Kidney glomerular epithelial cell (primary cell): ENCODE measurements around the gene SNED1.

ENCODE experiments used
- DNase-seq: peaks from one replicate; lab custom pipeline; 2025; lab: John Stamatoyannopoulos, UW

The SNED1 gene

DNA sequence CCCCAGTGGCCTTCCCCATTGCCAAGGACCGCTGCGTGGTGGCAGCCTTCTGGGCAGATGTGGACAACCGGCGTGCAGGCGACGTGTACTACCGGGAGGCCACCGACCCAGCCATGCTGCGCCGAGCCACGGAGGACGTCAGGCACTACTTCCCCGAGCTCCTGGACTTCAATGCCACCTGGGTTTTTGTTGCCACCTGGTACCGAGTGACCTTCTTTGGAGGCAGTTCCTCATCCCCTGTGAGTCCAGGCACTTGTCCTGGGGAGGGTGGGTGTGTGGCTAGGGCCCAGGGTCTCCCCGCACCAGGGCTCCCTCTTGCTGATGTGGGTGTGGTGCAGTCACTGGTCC lies 31.9 kb downstream of the SNED1 start:
- DNase-seq = no peak

DNA sequence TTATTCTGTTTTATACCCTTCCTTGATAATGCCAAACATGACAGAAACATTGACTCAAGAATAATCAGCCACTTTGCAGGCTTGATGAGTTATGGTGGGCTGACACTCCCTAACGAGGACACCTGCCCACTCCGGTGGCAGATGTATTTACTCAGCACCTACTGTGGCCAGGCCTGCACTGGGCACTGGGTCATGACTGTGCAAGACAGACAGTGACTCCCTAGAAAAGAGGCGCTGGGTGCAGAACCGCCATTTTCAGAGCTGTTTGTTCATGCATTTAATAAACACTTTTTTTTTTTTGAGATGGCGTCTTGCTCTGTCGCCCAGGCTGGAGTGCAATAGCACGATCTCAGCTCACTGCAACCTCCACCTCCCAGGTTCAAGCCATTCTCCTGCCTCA lies 32.5 kb downstream of the SNED1 start:
- no peak for DNase-seq

DNA sequence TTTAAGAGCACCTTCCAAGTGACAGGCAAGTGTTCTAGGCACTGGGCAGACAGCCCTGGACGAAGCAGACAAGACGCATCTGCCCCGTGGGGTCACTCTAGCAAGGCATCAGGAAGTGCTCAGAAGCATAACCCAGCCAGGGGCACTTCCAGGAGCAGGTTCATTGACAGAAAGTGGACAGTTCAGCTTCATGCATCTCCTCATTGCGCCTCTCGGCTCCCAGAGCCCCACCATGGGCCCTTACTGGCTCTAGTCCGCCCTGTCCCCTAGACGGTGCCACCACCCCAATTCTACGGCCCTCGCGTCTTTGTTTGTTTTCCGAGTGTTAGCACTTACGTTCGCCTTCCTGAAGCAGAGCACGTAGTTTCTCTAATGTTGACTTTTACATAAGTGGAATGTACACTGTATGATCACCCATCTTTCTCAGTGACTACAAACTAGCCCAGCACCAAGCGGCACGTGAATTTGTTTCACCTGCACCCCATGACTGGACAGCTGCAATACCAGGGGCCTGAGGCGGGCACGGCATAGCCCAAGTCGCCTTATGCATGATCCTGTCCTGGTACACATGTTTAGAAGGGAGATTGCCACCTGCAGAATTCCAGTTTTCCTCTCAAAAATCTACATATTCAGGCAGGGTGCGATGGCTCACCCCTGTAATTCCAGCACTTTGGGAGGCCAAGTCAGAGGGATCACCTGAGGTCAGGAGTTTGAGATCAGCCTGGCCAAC lies 33.2 kb downstream of the SNED1 start:
- no peak for DNase-seq

DNA sequence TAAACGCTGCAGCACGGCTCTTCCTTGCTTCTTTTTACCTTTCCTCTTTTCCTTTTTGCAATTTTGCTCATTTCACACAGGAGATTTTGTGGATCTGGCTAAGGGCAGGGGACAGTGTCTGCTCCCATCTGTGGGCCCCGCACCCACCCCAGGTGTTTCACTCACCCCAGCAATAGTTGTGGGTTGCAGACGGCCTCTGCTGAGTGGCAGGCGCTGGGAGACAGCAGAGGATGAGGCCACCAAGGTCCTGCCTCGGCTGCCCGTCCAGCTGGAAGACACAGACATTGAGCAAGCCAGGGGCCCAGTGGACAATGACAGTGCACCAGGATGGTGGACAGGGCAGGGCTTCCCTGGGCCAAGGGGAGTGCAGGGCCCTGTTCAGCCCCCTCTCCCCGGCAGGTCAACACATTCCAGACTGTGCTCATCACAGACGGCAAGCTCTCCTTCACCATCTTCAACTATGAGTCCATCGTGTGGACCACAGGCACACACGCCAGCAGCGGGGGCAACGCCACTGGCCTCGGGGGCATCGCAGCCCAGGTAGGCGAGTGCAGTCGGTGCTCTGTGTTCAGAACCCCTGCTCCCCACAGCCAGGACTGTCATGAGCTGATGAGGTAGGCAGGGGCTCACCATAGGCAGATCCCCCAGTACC lies 35.0 kb downstream of the SNED1 start:
- DNase-seq = no peak

DNA sequence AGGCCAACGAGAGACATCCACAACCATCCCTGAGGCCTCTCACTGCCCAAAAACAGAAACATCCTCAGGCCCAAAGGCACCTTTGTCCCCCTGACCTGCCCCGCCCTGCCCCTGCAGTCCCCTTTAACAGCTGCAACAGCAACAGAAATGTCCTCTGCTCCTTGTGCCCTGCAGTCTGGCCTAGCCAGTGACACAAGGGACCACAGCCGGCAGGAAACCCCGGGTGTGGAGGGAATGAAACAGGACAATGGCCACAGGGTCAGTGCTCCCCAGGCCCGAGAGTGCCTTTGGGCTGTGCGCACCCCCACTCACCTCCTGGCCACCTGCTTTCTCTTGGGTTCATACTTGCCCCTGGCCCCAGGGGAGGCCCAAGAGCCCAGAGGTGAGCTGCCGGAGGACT lies 35.6 kb downstream of the SNED1 start:
- no peak for DNase-seq

DNA sequence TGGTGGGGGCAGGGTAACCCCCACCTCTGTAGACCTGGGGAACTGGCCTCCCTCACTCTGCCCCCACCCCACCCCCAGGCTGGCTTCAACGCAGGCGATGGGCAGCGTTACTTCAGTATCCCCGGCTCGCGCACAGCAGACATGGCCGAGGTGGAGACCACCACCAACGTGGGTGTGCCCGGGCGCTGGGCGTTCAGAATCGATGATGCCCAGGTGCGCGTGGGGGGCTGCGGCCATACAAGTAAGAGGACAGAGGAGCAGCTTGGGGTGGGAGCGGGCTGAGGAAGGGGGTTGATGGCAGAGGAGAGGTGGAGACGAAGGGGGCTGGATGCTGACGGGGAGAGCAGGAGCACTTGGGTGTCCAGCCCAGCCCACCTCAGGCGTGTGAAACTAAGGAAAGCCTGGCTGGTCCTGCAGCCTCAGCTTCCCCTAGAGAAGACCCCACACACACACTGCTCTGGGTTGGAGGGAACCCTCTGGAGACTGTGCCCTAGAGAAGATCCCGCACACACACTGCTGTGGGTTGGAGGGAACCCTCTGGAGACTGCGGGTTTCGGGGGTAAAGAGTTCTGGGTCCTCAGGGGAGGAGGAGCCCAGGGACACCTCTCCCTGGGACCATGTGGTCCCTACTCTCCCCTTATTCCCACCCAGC lies 36.2 kb downstream of the SNED1 start:
- DNase-seq = no peak

DNA sequence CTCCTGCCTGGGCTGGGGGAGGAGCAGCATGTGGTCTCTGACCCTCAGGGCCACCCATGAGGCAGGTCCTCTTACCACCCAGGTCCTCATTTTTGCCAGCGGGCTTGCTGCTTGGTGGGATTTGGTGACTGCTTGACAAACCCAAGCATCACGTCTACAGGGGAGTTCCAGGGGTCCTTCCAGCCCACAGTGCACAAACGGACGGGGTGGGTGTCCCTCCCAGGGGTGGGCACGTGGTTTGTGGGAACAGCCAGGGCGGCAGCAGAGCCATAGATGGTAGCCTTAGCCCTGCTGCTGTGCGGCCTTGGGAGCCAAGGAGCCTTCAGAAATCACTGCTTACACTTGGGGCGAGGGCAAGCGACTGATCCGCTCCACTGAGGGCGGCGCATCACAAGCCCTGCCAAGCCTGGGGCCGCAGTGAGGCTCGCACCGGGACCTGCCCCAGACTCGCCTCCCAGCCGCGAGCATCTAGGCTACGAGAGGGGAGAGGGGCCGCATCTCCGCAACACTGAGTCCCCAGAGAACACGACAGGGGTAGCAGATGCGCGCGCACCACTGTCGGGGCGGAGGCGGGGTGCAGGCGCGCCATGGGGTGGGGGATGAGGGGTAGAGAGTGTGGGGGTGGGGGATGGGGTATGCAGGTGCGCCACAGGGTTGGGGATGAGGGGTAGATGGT lies 36.9 kb downstream of the SNED1 start:
- no peak for DNase-seq

DNA sequence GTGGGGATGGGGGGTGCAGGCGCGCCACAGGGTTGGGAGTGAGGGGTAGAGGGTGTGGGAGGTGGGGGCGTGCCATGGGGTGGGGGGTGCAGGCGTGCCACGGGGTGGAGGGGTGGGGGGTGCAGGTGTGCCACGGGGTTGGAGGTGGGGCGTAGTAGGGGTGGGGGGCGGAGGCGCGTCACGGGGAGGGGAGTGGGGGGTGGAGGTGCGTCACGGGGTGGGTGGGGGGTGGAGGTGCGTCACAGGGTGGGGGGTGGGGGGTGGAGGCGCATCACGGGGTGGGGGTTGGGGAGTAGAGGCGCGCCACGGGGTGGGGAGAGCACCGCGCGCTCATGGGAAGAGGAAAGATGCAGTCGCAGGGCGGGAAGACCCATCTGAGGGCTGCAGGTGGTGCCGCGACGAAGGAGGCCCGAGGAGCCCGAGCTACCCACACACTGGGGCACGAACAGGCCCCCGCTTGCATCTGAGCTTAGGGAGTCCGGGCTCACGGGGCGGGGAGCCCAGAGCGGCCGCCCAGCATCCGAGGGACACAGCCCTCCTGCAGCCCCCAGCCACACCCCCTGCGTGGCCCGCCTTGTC lies 37.5 kb downstream of the SNED1 start:
- DNase-seq = no peak

DNA sequence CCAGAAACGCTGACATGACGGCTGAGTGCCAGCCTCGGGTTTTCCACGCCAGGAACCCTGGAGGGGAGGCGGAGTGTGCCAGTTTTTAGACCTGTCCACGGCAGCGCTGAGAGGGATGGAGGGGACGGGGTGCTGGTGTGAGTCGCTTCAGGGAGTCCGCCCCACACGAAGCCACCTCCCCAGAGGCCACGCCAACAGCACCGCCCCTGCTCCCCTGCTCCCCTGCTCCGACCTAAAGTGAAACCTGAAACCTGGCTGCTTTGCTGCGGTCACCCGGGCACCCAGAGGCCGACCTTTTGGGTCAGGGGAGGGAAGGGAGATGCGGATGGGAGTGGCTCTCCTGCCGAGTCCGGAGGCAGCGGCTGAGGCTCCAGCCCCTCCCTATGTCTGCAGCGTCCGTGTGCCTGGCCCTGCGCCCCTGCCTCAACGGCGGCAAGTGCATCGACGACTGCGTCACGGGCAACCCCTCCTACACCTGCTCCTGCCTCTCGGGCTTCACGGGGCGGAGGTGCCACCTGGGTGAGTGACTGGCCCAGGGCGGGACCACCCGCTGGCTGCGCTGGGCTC lies 38.1 kb downstream of the SNED1 start:
- no peak for DNase-seq

DNA sequence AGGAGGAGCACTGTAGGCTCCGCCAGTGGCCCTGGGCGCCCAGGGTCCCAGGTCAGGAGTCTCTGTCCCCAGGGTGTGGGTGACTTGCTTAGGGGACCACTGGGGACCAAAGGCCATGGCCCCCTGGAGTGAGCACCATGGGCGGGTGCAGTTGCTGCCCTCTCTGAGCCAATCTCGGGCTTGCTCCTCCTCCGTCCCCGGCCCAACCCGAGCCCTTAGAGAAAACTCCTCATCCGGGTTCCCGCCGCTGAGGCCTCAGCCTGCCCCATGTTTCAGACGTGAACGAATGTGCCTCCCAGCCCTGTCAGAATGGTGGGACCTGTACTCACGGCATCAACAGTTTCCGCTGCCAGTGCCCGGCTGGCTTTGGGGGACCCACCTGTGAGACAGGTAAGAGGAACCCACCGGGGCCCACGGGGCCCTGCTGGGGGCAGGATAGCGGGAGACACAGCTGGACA lies 38.6 kb downstream of the SNED1 start:
- DNase-seq = no peak

DNA sequence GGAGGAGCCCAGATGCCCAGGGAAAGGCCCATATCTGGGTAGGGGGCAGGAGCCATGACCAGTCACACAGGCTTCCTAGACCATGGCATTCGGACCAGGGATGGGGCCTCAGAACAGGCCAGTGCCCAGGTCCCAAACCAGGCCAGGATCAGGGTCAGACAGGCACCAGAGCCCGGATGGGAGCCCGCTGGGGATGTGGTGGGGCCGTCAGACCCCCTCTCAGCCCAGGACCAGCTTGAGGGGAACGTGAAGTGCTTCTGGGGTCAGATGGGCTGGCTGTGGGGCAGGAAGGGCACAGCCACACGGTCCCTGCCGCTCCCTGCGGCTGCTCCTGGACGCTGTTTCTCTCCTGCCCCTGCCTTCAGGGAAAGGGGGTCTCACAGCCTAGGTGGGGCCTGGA lies 39.1 kb downstream of the SNED1 start:
- DNase-seq = no peak

DNA sequence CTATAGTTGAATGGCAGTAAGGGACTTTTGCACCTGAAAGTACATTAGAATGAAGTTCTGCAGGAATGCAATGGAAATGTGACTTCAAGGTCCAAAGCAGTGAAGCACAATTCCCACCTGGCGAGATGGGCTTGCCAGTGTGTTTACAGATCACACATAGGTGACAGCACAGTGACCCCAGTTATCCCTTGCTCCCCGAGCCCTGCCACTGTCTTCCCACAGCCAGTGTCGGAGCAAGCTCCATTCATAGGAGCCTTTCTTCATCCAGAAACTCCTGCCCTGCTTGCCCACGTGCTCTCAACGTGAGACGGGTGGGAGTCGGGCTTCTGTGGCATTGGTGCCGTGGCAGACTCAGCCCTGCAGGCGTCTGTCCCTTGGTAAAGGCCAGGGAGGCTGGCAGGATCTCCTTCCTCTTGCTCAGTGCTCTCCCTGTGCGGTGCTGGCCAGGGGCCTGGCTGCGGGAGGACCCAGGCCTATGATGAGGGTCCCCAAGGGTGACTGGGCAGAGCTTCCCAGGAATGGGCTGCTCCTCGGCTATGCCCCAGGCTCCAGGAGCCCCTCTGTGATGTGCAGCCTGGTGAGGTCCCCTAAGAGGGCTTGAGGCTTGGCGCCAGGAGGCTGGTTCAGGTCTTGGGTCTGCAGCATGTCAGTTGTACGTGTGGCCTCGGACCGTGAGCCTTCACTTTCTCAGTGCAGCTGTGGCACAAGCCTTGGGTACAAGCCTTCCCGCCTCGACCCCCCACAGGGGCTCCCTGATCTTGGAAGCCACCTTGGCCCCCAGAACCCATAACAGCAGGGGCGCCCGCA lies 40.2 kb downstream of the SNED1 start:
- DNase-seq = no peak

DNA sequence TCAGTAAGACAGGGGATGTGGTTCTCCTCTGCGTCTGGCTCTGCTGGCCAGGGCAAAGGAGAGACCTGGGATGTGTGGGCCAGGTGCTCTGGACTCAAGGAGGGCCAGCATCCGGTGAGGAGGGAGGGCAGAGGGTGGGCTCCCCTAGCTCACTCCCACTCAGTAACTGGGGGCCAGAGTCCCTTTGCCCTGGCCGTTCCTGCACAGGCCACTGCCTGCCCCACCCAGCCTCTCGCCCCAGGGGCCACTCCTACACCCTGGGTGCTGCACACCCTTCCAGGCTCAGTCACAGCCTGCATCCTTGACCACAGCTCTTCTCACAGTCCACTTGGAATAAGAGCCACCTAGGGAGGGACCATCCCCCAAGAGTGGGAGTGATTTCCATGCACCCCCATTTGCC lies 41.0 kb downstream of the SNED1 start:
- DNase-seq = no peak

DNA sequence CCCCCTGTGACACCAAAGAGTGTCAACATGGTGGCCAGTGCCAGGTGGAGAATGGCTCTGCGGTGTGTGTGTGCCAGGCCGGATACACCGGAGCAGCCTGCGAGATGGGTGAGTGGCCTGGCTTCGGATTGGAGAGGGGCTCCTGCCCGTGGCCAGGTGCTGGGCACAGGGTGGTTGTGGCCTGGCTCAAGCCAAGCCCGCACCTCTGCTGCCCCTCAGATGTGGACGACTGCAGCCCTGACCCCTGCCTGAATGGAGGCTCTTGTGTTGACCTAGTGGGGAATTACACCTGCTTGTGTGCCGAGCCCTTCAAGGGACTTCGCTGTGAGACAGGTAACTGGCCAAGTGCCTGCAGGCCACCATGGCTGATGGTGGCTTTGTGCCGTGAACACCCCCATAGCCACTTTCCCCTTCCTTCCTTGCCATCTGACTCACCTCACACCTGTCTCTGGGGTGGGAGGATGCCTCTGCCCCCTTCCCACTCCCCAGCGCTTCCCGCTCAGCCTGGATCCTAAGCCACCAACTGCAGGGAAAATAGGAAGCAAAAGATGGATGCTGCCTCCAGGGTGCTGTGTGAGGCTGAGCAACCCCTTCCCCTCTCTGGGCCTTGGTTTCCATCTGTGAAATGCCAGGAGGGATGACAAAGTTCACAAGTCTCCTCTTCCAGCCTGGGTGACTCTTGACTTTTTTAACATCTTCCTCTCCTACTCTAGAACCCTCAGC lies 41.8 kb downstream of the SNED1 start:
- DNase-seq = no peak

DNA sequence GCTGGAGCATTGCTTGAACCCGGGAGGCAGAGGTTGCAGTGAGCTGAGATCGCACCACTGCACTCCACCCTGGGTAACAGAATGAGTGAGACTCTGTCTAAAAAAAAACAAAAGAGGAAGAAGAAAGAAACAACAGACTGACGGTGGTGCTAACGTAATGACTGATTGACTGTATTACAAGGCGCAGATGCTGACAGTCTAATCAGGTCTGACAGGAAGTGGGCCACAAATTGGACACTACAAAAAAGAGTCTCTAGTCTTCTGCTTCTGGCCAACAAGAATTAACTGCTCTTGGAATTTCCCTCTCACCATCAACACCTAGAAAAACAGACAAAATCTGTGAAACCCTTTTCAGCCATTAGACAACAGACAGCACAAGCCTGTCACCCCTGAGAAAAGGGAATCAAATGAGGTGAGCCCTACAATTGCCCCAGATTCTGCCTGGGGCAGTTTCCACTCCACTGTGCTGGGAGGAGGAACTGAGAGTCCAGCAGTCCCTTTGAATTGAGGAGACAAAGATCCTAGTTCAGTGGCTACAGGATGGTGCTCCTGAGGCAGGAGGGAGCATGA lies 43.3 kb downstream of the SNED1 start:
- no peak for DNase-seq

DNA sequence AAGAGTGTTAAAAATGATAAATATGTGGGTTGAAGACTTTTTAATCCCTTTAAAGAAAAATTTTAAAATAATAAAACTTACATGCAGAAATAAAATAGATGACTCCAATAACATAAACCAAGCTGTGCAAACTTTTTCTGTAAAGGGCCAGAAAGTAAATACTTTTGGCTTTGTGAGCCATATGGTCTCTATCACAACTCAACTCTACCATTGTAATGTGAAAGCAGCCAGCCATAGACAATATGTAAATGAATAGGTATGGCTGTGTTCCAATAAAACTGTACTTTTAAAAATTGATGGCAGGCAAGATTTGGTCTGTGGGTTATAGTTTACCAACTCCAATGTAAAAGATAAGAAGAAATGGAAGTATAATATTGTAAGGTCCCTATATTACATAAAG lies 45.2 kb downstream of the SNED1 start:
- no peak for DNase-seq

DNA sequence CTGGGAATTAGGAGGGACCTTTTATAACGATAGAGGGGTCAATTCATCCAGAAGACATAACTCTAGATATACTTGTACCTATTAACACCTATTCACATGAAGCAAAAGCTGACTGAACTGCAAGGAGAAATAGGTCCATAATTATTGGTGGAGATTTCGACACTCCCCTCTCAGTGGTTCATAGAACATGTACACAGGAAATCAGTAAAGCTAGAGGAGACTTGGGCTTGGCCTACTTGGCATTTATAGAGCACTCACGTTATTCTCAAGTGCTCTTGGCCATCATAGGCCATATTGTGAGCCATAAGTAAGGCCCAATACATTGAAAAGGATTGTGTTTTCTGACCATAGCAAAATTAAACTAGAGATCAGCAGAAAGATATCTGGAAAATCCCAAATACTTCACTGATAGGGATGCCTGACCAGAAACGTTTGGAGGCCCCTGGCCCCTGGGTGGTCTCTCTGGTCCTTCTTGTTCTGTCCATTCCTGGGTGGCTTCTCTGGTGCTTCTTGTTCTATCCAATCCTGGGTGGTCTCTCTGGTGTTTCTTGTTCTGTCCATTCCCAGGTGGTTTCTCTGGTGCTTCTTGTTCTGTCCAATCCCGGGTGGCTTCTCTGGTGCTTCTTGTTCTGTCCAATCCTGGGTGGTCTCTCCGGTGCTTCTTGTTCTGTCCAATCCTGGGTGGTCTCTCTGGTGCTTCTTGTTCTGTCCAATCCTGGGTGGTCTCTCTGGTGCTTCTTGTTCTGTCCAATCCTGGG lies 49.0 kb downstream of the SNED1 start:
- DNase-seq = no peak

DNA sequence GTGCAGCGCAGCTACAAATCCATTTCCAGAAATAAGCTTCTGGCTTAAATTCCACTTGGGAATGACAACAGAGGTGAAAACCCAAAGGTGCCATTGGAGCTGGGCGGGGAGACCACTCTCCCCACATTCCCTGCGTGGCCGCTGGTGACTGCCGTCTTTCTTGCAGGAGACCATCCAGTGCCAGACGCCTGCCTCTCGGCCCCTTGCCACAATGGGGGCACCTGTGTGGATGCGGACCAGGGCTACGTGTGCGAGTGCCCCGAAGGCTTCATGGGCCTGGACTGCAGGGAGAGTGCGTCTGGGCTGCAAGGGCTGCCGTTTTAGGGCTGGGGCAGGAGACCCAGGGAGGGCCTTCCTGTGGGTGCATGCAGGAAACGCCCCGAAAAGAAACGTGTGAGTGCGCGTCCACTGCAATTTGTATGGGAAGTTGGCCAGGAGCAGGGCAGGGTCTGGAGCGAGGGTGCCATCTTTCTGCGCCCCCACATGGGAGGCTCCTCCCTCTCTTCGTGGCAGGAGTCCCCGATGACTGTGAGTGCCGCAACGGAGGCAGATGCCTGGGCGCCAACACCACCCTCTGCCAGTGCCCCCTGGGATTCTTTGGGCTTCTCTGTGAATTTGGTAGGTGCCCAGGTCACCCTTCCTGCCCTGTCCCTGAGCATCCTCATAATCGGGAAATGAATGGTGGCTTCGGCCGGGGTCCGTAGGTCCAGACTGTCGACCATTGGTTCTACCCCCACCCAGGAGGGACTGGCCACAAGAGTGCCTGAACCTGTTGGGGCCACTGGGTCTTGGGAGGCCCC lies 49.9 kb downstream of the SNED1 start:
- no peak for DNase-seq

DNA sequence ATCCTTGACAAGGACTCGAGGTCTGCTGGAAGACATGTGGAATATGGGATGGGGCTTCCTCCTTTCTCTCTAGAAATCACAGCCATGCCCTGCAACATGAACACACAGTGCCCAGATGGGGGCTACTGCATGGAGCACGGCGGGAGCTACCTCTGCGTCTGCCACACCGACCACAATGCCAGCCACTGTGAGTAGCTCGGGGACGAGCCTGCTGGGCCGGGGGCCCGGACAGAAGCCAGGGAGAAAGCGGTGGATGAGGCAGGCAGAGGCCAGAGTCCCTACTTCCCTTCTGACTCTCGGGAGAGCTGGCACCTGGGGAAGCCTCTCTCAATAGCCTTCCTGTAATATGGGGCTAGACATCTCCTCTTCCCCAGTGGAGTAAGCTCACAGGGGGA lies 50.5 kb downstream of the SNED1 start:
- DNase-seq = no peak
